Gastrocnemius medialis (tissue), 4 donors: ENCODE data around the gene NR2E1. TPM values are rescaled to one million over a fixed set of nuclear protein-coding genes. Genes with fewer than 3 reads are reported as not detected.

ENCODE experiments used
- ATAC-seq, 2 donors: fragments of 150-250 bp; one replicate each; pipeline ENCODE4 v1.9.1; 2016
- DNase-seq, 2 donors: peaks; one replicate each; pipeline ENCODE4 v3.0.0-alpha.2; 2019
- H3K27ac ChIP-seq, 4 donors: fragments of 200-600 bp; sonication (generic); 1 replicate in 1 of 4; 2 replicates in 3 of 4; pipeline ENCODE4 v1.5.1; 2016 to 2018; ENCODE audit warnings: mild to moderate bottlenecking in 2 of 4, moderate library complexity in 1 of 4
- H3K27me3 ChIP-seq, 3 donors: fragments of 200-600 bp; sonication (generic) in 2 of 3; 1 replicate in 1 of 3; 2 replicates in 2 of 3; pipeline versions ENCODE4 v1.5.1 to v1.6.0; 2016 to 2019; ENCODE audit warnings: mild to moderate bottlenecking in 1 of 3, moderate library complexity in 1 of 3
- H3K36me3 ChIP-seq, 2 donors: fragments of 200-600 bp; sonication (generic) in 1 of 2; one replicate each; pipeline ENCODE4 v1.5.1; 2017 to 2018
- H3K4me1 ChIP-seq, 2 donors: fragments of 200-600 bp; sonication (generic) in 1 of 2; one replicate each; pipeline ENCODE4 v1.5.1; 2016 to 2017; ENCODE audit warnings: mild to moderate bottlenecking in 2 of 2
- H3K4me3 ChIP-seq, 4 donors: fragments of 200-600 bp; sonication (generic) in 3 of 4; 1 replicate in 1 of 4; 2 replicates in 3 of 4; pipeline ENCODE4 v1.5.1; 2016 to 2019; ENCODE audit warnings: mild to moderate bottlenecking in 2 of 4
- H3K9me3 ChIP-seq, 3 donors: fragments of 200-600 bp; sonication (generic) in 2 of 3; 1 replicate in 1 of 3; 2 replicates in 2 of 3; pipeline ENCODE4 v1.5.1; 2016 to 2019
- POLR2A ChIP-seq, 2 donors: fragments of 450-650 bp; IDR thresholded peaks; one replicate each; pipeline ENCODE4 v1.6.1; 2017; ENCODE audit warnings: antibody characterized with exemption in 2 of 2, mild to moderate bottlenecking in 2 of 2, moderate library complexity in 2 of 2
- in situ Hi-C, 4 donors: fragments of 200-750 bp; cut with MboI; loops; one replicate each; pipeline versions ENCODE4 v1.15.0 to v1.8.0; 2017; ENCODE audit warnings: low sequenced_read_pairs in 4 of 4
- intact Hi-C: fragments of 100-400 bp; cut with DNase I; formaldehyde crosslinking; loops from one replicate; pipeline ENCODE4 v1.15.1; 2023; ENCODE audit warnings: low total_unique reads
- total RNA-seq, 4 donors: library from RNA; depleted of rRNA; stranded (reverse); fragments of >200 nt; gene quantifications; one replicate each; pipeline versions ENCODE4 v1.1.0 to v1.2.3, GENCODE V29; 2016
- TF ChIP-seq, protein P1 (sequence below), 5 experiments: fragments of 450-650 bp in 3 of 5; fragments of 200-600 bp in 2 of 5; sonication (generic) in 2 of 5; IDR thresholded peaks in 4 of 5; conservative IDR thresholded peaks in 1 of 5; 1 replicate in 4 of 5; 2 replicates in 1 of 5; pipeline ENCODE4 v1.5.1; 2016 to 2019; ENCODE audit warnings: antibody characterized with exemption in 5 of 5, mild to moderate bottlenecking in 3 of 5, moderate library complexity in 3 of 5

The NR2E1 gene
- total RNA-seq, 4 donors from 2014 or later: not detected

DNA sequence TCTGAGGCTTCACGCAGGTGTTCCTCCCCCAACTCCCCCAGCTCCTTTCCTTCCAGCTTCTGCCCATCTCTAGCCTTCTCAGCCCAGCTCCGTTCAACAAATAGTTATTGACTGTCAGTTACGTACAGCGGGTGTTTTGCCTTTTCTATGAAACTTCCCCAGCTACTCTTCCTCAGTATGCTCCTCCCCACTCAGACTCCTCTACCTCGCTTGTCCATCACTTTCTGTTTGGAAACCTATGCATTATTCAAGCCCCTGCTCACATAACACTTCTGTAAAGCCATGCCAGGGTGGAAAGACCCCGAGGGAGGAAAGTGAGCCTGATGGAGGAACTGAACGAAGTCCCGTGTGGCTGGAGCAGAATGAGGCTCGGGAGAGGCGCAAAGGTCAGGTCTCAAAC is 44.2 kb upstream of the NR2E1 start:
- Histone ChIP-seq H3K36me3 (no peaks in the 10 kb centered on the region), H3K4me1 (peaks cover 18 to 21% of the 10 kb centered on the region in 2 donors), H3K27ac (no peak overlapping the region), H3K9me3 (no peaks in the 10 kb centered on the region), H3K4me3 (no peak overlapping the region), H3K27me3 (peaks cover 60 to 93% (median 87%) of the 10 kb centered on the region in 3 donors)
- in situ Hi-C loops (loop anchor here in 2 of 4 donors (25.0 kb wide), 1 partner anchor 366 kb away; no protein-coding TSS in a partner anchor), intact Hi-C loops (no loop called here)
- DNase-seq (no peak), ATAC-seq (no peak)
- TF ChIP-seq, protein P1, sequence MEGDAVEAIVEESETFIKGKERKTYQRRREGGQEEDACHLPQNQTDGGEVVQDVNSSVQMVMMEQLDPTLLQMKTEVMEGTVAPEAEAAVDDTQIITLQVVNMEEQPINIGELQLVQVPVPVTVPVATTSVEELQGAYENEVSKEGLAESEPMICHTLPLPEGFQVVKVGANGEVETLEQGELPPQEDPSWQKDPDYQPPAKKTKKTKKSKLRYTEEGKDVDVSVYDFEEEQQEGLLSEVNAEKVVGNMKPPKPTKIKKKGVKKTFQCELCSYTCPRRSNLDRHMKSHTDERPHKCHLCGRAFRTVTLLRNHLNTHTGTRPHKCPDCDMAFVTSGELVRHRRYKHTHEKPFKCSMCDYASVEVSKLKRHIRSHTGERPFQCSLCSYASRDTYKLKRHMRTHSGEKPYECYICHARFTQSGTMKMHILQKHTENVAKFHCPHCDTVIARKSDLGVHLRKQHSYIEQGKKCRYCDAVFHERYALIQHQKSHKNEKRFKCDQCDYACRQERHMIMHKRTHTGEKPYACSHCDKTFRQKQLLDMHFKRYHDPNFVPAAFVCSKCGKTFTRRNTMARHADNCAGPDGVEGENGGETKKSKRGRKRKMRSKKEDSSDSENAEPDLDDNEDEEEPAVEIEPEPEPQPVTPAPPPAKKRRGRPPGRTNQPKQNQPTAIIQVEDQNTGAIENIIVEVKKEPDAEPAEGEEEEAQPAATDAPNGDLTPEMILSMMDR (IDR thresholded peaks at IDR 0.05 in 4 of 5, conservative IDR thresholded peaks at IDR 0.05 in 1 of 5): no peak
- TF ChIP-seq POLR2A (IDR thresholded peaks at IDR 0.05): no peak

DNA sequence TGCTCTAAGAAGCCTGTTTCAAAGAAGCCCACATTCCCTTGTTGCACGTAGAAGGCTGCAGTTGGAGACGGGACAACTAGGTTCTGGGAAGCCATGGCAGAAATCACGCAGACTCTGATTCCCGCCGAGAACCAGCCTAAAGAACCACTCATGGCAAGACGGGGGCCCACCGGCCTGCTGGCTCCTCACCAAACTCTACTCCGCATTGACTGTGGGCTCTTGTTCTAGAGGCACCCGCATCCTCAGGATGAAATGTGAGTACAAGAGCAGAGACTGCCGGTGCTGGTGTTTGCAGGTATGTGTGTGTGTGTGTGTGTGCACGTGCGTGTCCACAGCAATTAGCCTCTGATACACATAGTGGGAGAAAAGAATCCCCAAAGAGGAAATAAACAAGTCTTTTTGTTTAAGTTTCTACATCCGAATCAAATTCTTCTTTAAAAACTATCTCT is 42.3 kb upstream of the NR2E1 start:
- H3K27me3 ChIP-seq: peaks cover 44 to 76% (median 72%) of the 10 kb centered on the region in 3 donors
- in situ Hi-C loops: loop anchor here in 2 of 4 donors (25.0 kb wide), 1 partner anchor 364 kb away; no protein-coding TSS in a partner anchor
- intact Hi-C loops: no loop called here

DNA sequence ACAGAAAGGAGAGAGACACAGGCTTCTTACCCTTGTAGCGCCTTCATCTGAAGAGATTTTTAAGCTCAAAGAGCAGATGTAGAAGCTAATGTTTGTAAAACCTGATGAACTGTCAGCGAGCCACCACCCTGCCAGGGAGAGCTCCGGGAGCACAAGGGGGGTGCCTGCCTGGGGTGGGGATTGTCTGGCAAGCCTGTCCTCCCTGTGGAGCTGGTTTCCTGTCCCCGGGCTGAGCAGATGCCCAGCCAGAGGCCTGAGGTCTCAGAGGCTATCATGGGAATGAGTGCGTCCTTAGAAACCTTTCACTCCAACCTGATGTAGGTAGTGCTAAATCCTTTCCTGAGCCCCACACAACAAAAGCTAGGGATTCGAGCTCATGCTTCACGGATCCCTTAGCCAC is 41.9 kb upstream of the NR2E1 start:
- H3K27ac ChIP-seq: no peak overlapping the region
- TF ChIP-seq, protein P1 (IDR thresholded peaks at IDR 0.05 in 4 of 5, conservative IDR thresholded peaks at IDR 0.05 in 1 of 5): no peak
- no peak for TF ChIP-seq POLR2A (IDR thresholded peaks at IDR 0.05)
- no peak overlapping the region for H3K4me3 ChIP-seq
- peaks cover 40 to 72% (median 68%) of the 10 kb centered on the region in 3 donors for H3K27me3 ChIP-seq
- no peak for ATAC-seq
- H3K9me3 ChIP-seq: no peaks in the 10 kb centered on the region
- intact Hi-C loops (no loop called here), in situ Hi-C loops (loop anchor here in 2 of 4 donors (25.0 kb wide), 1 partner anchor 363 kb away; no protein-coding TSS in a partner anchor)
- DNase-seq: no peak
- H3K4me1 ChIP-seq: peaks cover 6% of the 10 kb centered on the region in 2 donors
- H3K36me3 ChIP-seq: no peaks in the 10 kb centered on the region

More for the DNA sequence above, 42.3 kb upstream of the NR2E1 start:
- TF ChIP-seq, protein P1 (IDR thresholded peaks at IDR 0.05 in 4 of 5, conservative IDR thresholded peaks at IDR 0.05 in 1 of 5): no peak
- TF ChIP-seq POLR2A (IDR thresholded peaks at IDR 0.05): no peak
- Histone ChIP-seq H3K9me3 (no peaks in the 10 kb centered on the region), H3K36me3 (no peaks in the 10 kb centered on the region), H3K27ac (no peak overlapping the region), H3K4me3 (no peak overlapping the region), H3K4me1 (peaks cover 10% of the 10 kb centered on the region in 2 donors)
- ATAC-seq: no peak
- no peak for DNase-seq

DNA sequence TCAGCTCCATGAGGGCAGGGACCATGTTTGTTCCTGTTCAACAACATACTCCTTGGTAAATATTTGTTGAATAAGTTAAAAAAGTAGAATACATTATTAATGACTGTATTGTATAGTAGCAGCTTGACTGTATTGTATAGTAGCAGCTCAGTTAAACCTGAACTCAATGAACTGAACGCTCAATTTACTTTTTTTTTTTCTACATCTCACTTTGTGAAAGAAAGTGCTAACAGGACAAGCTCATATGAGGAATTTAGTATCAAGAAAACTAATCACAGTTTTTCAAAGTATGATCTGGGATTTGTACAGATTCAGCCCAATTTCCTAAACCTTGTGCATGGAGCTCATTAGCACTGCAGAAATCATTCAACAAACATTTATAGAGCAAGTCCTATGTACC is 38.8 kb upstream of the NR2E1 start:
- DNase-seq (no peak), ATAC-seq (no peak)
- intact Hi-C loops (no loop called here), in situ Hi-C loops (no loop called here)
- Histone ChIP-seq H3K27me3 (peaks cover 17 to 41% (median 38%) of the 10 kb centered on the region in 3 donors), H3K4me1 (no peaks in the 10 kb centered on the region), H3K27ac (no peak overlapping the region), H3K36me3 (no peaks in the 10 kb centered on the region), H3K4me3 (no peak overlapping the region), H3K9me3 (no peaks in the 10 kb centered on the region)
- TF ChIP-seq POLR2A (IDR thresholded peaks at IDR 0.05): no peak
- TF ChIP-seq, protein P1 (IDR thresholded peaks at IDR 0.05 in 4 of 5, conservative IDR thresholded peaks at IDR 0.05 in 1 of 5): no peak

DNA sequence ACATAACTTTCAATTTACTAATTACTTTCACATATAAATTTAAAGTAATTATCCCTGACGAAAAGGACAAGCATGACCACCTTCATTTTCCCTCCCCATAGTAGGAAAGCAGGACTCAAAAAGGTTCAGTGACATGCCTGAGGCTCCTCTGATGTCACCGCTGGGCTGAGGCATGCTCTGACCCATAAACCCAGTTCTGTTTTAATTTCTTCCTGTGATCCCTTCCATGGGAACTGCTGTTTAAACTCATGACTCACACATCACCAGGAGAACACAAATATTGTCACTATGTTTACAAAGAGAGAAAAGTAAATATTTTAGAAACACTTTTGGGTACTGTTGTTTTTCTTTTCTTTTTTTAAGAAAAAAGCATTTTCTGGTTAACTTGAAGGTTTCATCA is 38.0 kb upstream of the NR2E1 start:
- intact Hi-C loops (no loop called here), in situ Hi-C loops (no loop called here)
- H3K27me3 ChIP-seq: peaks cover 16 to 33% (median 32%) of the 10 kb centered on the region in 3 donors
- no peaks in the 10 kb centered on the region for H3K36me3 ChIP-seq
- H3K27ac ChIP-seq: no peak overlapping the region
- no peaks in the 10 kb centered on the region for H3K4me1 ChIP-seq
- ATAC-seq (no peak), DNase-seq (no peak)
- H3K9me3 ChIP-seq: no peaks in the 10 kb centered on the region
- H3K4me3 ChIP-seq: no peak overlapping the region
- TF ChIP-seq, protein P1 (IDR thresholded peaks at IDR 0.05 in 4 of 5, conservative IDR thresholded peaks at IDR 0.05 in 1 of 5): no peak
